ENCODE results near the gene TPRX2.

DNA sequence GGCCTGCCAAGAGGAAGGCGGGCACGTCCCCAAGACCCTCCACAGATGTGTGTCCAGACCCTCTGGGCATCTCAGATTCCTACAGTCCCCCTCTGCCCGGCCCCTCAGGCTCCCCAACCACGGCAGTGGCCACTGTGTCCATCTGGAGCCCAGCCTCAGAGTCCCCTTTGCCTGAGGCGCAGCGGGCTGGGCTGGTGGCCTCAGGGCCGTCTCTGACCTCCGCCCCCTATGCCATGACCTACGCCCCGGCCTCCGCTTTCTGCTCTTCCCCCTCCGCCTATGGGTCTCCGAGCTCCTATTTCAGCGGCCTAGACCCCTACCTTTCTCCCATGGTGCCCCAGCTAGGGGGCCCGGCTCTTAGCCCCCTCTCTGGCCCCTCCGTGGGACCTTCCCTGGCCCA lies 19.6 kb upstream of the TPRX2 start:
- TF ChIP-seq, protein P1, sequence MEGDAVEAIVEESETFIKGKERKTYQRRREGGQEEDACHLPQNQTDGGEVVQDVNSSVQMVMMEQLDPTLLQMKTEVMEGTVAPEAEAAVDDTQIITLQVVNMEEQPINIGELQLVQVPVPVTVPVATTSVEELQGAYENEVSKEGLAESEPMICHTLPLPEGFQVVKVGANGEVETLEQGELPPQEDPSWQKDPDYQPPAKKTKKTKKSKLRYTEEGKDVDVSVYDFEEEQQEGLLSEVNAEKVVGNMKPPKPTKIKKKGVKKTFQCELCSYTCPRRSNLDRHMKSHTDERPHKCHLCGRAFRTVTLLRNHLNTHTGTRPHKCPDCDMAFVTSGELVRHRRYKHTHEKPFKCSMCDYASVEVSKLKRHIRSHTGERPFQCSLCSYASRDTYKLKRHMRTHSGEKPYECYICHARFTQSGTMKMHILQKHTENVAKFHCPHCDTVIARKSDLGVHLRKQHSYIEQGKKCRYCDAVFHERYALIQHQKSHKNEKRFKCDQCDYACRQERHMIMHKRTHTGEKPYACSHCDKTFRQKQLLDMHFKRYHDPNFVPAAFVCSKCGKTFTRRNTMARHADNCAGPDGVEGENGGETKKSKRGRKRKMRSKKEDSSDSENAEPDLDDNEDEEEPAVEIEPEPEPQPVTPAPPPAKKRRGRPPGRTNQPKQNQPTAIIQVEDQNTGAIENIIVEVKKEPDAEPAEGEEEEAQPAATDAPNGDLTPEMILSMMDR (IDR thresholded peaks at IDR 0.05): no peak
- no peak for TF ChIP-seq POLR2A (IDR thresholded peaks at IDR 0.05)
